ENCODE results near the gene OOSP3. TPM values are rescaled to one million over a fixed set of nuclear protein-coding genes. Genes with fewer than 3 reads are reported as not detected.

OOSP3 gene
- total RNA-seq, 1 experiment from 2014 or later = not detected

DNA sequence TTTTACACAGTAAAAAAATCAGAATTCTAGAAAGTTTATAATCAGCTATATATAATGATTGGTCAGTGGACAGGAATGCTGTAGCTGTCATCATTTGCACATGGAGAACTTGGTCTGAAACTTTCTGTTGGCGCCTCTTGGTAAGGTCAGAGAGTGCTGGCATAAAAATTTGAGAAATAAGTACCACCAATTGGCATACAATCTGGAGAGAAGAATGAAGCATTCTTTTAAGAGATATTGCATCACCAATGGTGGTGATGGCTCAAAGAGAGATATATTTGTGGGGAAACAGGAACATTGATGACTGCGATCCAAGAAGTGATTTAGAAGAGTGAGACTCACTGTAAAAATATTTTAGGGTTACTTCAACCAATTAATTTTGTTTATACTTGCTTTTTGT is 39.9 kb downstream of the OOSP3 start (continued):
- TF ChIP-seq, protein P1, sequence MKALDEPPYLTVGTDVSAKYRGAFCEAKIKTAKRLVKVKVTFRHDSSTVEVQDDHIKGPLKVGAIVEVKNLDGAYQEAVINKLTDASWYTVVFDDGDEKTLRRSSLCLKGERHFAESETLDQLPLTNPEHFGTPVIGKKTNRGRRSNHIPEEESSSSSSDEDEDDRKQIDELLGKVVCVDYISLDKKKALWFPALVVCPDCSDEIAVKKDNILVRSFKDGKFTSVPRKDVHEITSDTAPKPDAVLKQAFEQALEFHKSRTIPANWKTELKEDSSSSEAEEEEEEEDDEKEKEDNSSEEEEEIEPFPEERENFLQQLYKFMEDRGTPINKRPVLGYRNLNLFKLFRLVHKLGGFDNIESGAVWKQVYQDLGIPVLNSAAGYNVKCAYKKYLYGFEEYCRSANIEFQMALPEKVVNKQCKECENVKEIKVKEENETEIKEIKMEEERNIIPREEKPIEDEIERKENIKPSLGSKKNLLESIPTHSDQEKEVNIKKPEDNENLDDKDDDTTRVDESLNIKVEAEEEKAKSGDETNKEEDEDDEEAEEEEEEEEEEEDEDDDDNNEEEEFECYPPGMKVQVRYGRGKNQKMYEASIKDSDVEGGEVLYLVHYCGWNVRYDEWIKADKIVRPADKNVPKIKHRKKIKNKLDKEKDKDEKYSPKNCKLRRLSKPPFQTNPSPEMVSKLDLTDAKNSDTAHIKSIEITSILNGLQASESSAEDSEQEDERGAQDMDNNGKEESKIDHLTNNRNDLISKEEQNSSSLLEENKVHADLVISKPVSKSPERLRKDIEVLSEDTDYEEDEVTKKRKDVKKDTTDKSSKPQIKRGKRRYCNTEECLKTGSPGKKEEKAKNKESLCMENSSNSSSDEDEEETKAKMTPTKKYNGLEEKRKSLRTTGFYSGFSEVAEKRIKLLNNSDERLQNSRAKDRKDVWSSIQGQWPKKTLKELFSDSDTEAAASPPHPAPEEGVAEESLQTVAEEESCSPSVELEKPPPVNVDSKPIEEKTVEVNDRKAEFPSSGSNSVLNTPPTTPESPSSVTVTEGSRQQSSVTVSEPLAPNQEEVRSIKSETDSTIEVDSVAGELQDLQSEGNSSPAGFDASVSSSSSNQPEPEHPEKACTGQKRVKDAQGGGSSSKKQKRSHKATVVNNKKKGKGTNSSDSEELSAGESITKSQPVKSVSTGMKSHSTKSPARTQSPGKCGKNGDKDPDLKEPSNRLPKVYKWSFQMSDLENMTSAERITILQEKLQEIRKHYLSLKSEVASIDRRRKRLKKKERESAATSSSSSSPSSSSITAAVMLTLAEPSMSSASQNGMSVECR (CRISPR knock-in tag; IDR thresholded peaks at IDR 0.05; ENCODE audit: borderline replicate concordance) = no peak
- TF ChIP-seq TP53 (CRISPR knock-in tag; IDR thresholded peaks at IDR 0.05) (no peak), NFATC4 (CRISPR knock-in tag; IDR thresholded peaks at IDR 0.05) (no peak), IRF2 (CRISPR knock-in tag; IDR thresholded peaks at IDR 0.05; ENCODE audit: borderline replicate concordance, low read depth) (no peak)
- TF ChIP-seq, protein P2, sequence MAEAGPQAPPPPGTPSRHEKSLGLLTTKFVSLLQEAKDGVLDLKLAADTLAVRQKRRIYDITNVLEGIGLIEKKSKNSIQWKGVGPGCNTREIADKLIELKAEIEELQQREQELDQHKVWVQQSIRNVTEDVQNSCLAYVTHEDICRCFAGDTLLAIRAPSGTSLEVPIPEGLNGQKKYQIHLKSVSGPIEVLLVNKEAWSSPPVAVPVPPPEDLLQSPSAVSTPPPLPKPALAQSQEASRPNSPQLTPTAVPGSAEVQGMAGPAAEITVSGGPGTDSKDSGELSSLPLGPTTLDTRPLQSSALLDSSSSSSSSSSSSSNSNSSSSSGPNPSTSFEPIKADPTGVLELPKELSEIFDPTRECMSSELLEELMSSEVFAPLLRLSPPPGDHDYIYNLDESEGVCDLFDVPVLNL (CRISPR knock-in tag; IDR thresholded peaks at IDR 0.05; ENCODE audit: borderline replicate concordance, low read depth) = no peak
- TF ChIP-seq, protein P3, sequence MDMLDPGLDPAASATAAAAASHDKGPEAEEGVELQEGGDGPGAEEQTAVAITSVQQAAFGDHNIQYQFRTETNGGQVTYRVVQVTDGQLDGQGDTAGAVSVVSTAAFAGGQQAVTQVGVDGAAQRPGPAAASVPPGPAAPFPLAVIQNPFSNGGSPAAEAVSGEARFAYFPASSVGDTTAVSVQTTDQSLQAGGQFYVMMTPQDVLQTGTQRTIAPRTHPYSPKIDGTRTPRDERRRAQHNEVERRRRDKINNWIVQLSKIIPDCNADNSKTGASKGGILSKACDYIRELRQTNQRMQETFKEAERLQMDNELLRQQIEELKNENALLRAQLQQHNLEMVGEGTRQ (CRISPR knock-in tag; IDR thresholded peaks at IDR 0.05) = no peak
- TF ChIP-seq, protein P4, sequence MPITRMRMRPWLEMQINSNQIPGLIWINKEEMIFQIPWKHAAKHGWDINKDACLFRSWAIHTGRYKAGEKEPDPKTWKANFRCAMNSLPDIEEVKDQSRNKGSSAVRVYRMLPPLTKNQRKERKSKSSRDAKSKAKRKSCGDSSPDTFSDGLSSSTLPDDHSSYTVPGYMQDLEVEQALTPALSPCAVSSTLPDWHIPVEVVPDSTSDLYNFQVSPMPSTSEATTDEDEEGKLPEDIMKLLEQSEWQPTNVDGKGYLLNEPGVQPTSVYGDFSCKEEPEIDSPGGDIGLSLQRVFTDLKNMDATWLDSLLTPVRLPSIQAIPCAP (CRISPR knock-in tag; IDR thresholded peaks at IDR 0.05) = no peak
- TF ChIP-seq, protein P5, sequence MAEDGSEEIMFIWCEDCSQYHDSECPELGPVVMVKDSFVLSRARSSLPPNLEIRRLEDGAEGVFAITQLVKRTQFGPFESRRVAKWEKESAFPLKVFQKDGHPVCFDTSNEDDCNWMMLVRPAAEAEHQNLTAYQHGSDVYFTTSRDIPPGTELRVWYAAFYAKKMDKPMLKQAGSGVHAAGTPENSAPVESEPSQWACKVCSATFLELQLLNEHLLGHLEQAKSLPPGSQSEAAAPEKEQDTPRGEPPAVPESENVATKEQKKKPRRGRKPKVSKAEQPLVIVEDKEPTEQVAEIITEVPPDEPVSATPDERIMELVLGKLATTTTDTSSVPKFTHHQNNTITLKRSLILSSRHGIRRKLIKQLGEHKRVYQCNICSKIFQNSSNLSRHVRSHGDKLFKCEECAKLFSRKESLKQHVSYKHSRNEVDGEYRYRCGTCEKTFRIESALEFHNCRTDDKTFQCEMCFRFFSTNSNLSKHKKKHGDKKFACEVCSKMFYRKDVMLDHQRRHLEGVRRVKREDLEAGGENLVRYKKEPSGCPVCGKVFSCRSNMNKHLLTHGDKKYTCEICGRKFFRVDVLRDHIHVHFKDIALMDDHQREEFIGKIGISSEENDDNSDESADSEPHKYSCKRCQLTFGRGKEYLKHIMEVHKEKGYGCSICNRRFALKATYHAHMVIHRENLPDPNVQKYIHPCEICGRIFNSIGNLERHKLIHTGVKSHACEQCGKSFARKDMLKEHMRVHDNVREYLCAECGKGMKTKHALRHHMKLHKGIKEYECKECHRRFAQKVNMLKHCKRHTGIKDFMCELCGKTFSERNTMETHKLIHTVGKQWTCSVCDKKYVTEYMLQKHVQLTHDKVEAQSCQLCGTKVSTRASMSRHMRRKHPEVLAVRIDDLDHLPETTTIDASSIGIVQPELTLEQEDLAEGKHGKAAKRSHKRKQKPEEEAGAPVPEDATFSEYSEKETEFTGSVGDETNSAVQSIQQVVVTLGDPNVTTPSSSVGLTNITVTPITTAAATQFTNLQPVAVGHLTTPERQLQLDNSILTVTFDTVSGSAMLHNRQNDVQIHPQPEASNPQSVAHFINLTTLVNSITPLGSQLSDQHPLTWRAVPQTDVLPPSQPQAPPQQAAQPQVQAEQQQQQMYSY (CRISPR knock-in tag; IDR thresholded peaks at IDR 0.05) = no peak
- TF ChIP-seq, protein P6, sequence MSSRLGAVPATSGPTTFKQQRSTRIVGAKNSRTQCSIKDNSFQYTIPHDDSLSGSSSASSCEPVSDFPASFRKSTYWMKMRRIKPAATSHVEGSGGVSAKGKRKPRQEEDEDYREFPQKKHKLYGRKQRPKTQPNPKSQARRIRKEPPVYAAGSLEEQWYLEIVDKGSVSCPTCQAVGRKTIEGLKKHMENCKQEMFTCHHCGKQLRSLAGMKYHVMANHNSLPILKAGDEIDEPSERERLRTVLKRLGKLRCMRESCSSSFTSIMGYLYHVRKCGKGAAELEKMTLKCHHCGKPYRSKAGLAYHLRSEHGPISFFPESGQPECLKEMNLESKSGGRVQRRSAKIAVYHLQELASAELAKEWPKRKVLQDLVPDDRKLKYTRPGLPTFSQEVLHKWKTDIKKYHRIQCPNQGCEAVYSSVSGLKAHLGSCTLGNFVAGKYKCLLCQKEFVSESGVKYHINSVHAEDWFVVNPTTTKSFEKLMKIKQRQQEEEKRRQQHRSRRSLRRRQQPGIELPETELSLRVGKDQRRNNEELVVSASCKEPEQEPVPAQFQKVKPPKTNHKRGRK (CRISPR knock-in tag; IDR thresholded peaks at IDR 0.05; ENCODE audit: borderline replicate concordance) = no peak

DNA sequence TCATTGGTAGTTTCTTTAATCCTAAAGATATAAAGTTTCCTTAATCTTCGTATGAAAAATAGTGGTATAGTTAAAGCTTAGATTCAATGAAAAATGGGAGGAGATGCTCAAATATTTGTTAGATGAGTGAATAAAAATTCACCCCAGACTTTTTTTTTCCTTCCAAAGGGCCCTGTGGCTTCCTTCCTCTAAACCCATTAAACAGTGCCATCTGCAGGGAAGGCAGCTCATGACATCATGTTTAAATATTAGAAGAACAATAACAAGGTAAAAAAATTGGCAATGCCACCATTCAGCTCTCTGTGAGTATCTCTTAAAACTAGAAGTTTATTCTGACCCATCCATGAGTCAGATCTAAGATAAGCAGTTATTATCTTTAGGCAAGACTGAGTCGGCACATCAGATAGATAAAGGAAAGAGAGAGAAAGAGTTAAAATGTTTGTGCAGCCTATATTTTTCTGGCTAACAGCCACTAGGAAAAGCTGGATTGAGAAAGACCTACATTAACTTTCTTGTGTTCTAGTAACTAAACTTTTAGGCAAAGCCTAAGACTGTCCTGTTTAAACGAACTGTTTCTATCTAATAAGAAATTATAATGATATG is 40.5 kb downstream of the OOSP3 start:
- Mint-ChIP-seq H3K27me3 (ENCODE audit: low read depth) (0 out of 2 replicates have a peak, but pooled peaks cover 3% of the 10 kb centered on the region), H3K9me3 (peaks cover 50% of the 10 kb centered on the region), H3K4me1 (no peaks in the 10 kb centered on the region), H3K4me3 (no peak overlapping the region), H3K36me3 (peaks cover 31% of the 10 kb centered on the region), H3K27ac (no peak overlapping the region)
- POLR2A ChIA-PET = no interaction called here
- ATAC-seq (peak; percentile 58; the same call in 1 of the 2 replicates), DNase-seq (ENCODE audit: low spot score) (peak; percentile 35)
- CTCF ChIA-PET = interaction anchor here (0.6 to 2.0 kb wide), 26 partner anchors 9 to 210 kb away, joined by 3 to 28 read pairs (median 4); partner anchors contain the start of genes MRPL16, OOSP4A and STX3
- TF ChIP-seq SP1 (CRISPR knock-in tag; conservative IDR thresholded peaks at IDR 0.05) (no peak), ATF1 (CRISPR knock-in tag; IDR thresholded peaks at IDR 0.05) (no peak), ZNF138 (CRISPR knock-in tag; conservative IDR thresholded peaks at IDR 0.05) (no peak)
- TF ChIP-seq, protein P5 (CRISPR knock-in tag; IDR thresholded peaks at IDR 0.05) = no peak
- TF ChIP-seq, protein P7, sequence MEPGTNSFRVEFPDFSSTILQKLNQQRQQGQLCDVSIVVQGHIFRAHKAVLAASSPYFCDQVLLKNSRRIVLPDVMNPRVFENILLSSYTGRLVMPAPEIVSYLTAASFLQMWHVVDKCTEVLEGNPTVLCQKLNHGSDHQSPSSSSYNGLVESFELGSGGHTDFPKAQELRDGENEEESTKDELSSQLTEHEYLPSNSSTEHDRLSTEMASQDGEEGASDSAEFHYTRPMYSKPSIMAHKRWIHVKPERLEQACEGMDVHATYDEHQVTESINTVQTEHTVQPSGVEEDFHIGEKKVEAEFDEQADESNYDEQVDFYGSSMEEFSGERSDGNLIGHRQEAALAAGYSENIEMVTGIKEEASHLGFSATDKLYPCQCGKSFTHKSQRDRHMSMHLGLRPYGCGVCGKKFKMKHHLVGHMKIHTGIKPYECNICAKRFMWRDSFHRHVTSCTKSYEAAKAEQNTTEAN (CRISPR knock-in tag; IDR thresholded peaks at IDR 0.05) = no peak
- TF ChIP-seq, protein P8, sequence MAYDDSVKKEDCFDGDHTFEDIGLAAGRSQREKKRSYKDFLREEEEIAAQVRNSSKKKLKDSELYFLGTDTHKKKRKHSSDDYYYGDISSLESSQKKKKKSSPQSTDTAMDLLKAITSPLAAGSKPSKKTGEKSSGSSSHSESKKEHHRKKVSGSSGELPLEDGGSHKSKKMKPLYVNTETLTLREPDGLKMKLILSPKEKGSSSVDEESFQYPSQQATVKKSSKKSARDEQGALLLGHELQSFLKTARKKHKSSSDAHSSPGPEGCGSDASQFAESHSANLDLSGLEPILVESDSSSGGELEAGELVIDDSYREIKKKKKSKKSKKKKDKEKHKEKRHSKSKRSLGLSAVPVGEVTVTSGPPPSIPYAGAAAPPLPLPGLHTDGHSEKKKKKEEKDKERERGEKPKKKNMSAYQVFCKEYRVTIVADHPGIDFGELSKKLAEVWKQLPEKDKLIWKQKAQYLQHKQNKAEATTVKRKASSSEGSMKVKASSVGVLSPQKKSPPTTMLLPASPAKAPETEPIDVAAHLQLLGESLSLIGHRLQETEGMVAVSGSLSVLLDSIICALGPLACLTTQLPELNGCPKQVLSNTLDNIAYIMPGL (CRISPR knock-in tag; IDR thresholded peaks at IDR 0.05) = no peak
